ENCODE measurements around the gene CLDN12.

The CLDN12 gene

DNA sequence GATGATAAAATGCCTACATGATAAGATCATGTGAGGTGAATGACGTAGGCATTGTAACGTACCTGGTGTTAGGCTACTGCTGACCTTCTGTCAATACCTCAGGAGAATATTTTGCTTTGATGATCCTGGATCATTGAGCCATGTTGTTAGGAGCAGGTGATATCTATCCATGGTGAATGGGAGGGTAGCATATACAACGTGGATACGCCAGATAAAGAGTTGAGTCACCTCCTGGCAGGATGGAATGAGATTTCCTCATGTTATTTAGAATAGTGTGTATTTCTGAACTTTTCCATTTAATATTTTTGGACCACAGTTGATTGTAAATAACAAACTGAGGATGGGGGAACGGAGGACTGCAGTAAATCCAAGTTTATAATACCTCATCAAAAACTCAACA is 11.8 kb upstream of the CLDN12 start:
- Histone ChIP-seq H3K4me1 (ENCODE audit: insufficient read depth, low read length, poor library complexity, severe bottlenecking) (no peaks in the 10 kb centered on the region), H4K20me1 (ENCODE audit: insufficient read depth, low read length, poor library complexity, severe bottlenecking) (no peaks in the 10 kb centered on the region), H3F3A (ENCODE audit: low read depth) (no peaks in the 10 kb centered on the region), H3K36me3 (ENCODE audit: insufficient read depth, low read length) (no peaks in the 10 kb centered on the region), H2AFZ (ENCODE audit: low read length) (no peak overlapping the region), H3K79me2 (ENCODE audit: insufficient read depth, low read length) (no peaks in the 10 kb centered on the region), H3K9me2 (replicated peaks; ENCODE audit: low read depth, low read length) (no peaks in the 10 kb centered on the region), H3K9ac (ENCODE audit: low read depth, low read length, poor library complexity, severe bottlenecking) (no peak overlapping the region), H3K4me3 (ENCODE audit: low read length, poor library complexity, severe bottlenecking) (no peak overlapping the region), H3K4me2 (ENCODE audit: low read depth, low read length, poor library complexity, severe bottlenecking) (no peak overlapping the region), H3K9me3 (ENCODE audit: insufficient read depth, low read depth, low read length) (no peaks in the 10 kb centered on the region), H3K27me3 (ENCODE audit: insufficient read depth, low read length, poor library complexity, severe bottlenecking) (no peaks in the 10 kb centered on the region)
- TF ChIP-seq CTCF (conservative IDR thresholded peaks at IDR 0.05; ENCODE audit: low read length) (no peak), EZH2phosphoT487 (IDR thresholded peaks at IDR 0.05; ENCODE audit: borderline replicate concordance) (no peak)

DNA sequence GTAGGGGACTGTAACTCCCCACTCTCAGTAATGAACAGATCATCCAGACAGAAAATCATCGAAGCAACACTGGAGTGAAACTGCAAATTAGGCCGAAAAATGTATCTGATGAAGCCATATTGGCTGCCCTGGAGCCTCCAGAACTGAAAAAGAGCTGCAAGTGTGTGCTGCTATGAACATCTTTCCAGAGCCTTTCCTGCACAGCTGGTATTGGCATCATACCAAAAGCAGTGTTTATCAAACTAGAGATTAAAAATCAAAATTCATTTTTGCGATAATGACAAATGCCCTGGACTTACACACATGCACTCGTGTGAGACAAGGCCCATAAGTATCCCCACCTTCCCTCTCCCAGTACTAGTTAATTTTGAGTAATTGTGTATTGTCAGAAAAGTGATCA is 6.8 kb upstream of the CLDN12 start:
- Histone ChIP-seq H3F3A (ENCODE audit: low read depth) (no peaks in the 10 kb centered on the region), H3K79me2 (ENCODE audit: insufficient read depth, low read length) (no peaks in the 10 kb centered on the region), H3K4me2 (ENCODE audit: low read depth, low read length, poor library complexity, severe bottlenecking) (no peak overlapping the region), H3K9ac (ENCODE audit: low read depth, low read length, poor library complexity, severe bottlenecking) (no peak overlapping the region), H2AFZ (ENCODE audit: low read length) (no peak overlapping the region), H3K9me3 (ENCODE audit: insufficient read depth, low read depth, low read length) (no peaks in the 10 kb centered on the region), H3K4me3 (ENCODE audit: low read length, poor library complexity, severe bottlenecking) (no peak overlapping the region), H3K27me3 (ENCODE audit: insufficient read depth, low read length, poor library complexity, severe bottlenecking) (peaks cover 3% of the 10 kb centered on the region), H3K9me2 (replicated peaks; ENCODE audit: low read depth, low read length) (no peaks in the 10 kb centered on the region), H3K36me3 (ENCODE audit: insufficient read depth, low read length) (no peaks in the 10 kb centered on the region), H4K20me1 (ENCODE audit: insufficient read depth, low read length, poor library complexity, severe bottlenecking) (no peaks in the 10 kb centered on the region), H3K4me1 (ENCODE audit: insufficient read depth, low read length, poor library complexity, severe bottlenecking) (no peaks in the 10 kb centered on the region)
- TF ChIP-seq CTCF (conservative IDR thresholded peaks at IDR 0.05; ENCODE audit: low read length) (no peak), EZH2phosphoT487 (IDR thresholded peaks at IDR 0.05; ENCODE audit: borderline replicate concordance) (no peak)

DNA sequence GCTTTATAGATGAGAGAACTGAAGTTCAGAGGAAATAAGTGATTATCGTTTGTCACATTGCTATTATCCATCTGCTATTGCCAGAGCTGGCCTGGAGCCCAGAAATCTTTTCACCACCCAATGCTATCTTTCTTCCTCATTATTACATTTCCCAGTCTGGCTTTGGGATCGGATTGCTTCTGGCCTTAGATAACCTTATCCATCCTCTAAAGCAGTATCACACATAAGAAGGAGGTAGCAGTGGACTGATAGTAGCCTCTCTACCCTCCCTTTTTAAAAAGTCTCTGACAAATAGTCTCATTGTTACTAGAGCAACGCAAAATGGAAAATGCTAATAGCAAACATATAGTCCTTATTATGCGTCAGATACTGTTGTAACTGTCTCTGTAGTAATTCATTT is 1.3 kb upstream of the CLDN12 start:
- Histone ChIP-seq H2AFZ (ENCODE audit: low read length) (no peak overlapping the region), H3F3A (ENCODE audit: low read depth) (no peaks in the 10 kb centered on the region), H3K27me3 (ENCODE audit: insufficient read depth, low read length, poor library complexity, severe bottlenecking) (peaks cover 3% of the 10 kb centered on the region), H3K79me2 (ENCODE audit: insufficient read depth, low read length) (peaks cover 12% of the 10 kb centered on the region; the same call in 1 of the 2 replicates), H3K9ac (ENCODE audit: low read depth, low read length, poor library complexity, severe bottlenecking) (no peak overlapping the region), H3K9me3 (ENCODE audit: insufficient read depth, low read depth, low read length) (no peaks in the 10 kb centered on the region), H3K4me2 (ENCODE audit: low read depth, low read length, poor library complexity, severe bottlenecking) (no peak overlapping the region), H3K9me2 (replicated peaks; ENCODE audit: low read depth, low read length) (no peaks in the 10 kb centered on the region), H3K4me1 (ENCODE audit: insufficient read depth, low read length, poor library complexity, severe bottlenecking) (peaks cover 18% of the 10 kb centered on the region), H3K36me3 (ENCODE audit: insufficient read depth, low read length) (no peaks in the 10 kb centered on the region), H4K20me1 (ENCODE audit: insufficient read depth, low read length, poor library complexity, severe bottlenecking) (no peaks in the 10 kb centered on the region), H3K4me3 (ENCODE audit: low read length, poor library complexity, severe bottlenecking) (no peak overlapping the region)
- no peak for TF ChIP-seq EZH2phosphoT487 (IDR thresholded peaks at IDR 0.05; ENCODE audit: borderline replicate concordance)
- TF ChIP-seq CTCF (conservative IDR thresholded peaks at IDR 0.05; ENCODE audit: low read length), result no peak

Measured in Loucy (cell line).